PC-9 (cell line): ENCODE data around the gene TMEM94. TPM values are rescaled to one million over a fixed set of nuclear protein-coding genes. Genes with fewer than 3 reads are reported as not detected.
A peak's percentile ranks its signal among the peaks of the same experiment; 100 is the strongest.

Source experiments
- BruUV-seq: library from RNA; stranded (reverse); fragments of 400-500 nt; replicated peaks from 2 replicates; lab custom pipeline; 2021; lab: Mats Ljungman, UMichigan
- CTCF ChIA-PET: fragments of 300-600 bp; sonication (Branson Sonifier 250); formaldehyde crosslinking; loops from one replicate; lab custom pipeline; 2022; ENCODE audit warnings: antibody characterized with exemption; lab: Charles Lee
- POLR2A ChIA-PET: fragments of 300-600 bp; sonication (Branson Sonifier 250); formaldehyde crosslinking; loops from one replicate; lab custom pipeline; 2022; ENCODE audit warnings: antibody characterized with exemption; ENCODE audit not compliant: unreplicated experiment; lab: Charles Lee
- DNase-seq, 2 experiments: peaks; one replicate each; pipeline versions ENCODE4 v3.0.0 to v3.0.0-alpha.2; 2015 to 2022; ENCODE audit warnings: mixed read lengths in 1 of 2
- H2AFZ ChIP-seq: fragments of 200-600 bp; sonication (generic); 2 replicates; pipeline ENCODE4 v1.8.1; 2017; ENCODE audit warnings: antibody characterized with exemption
- H3F3A ChIP-seq: fragments of 200-600 bp; sonication (generic); 2 replicates; pipeline ENCODE4 v1.8.1; 2017; ENCODE audit warnings: antibody characterized with exemption, mild to moderate bottlenecking, low read depth; ENCODE audit not compliant: insufficient read depth
- H3K27ac ChIP-seq: fragments of 200-600 bp; sonication (generic); 2 replicates; pipeline ENCODE4 v1.6.1; 2016; ENCODE audit warnings: mixed run types
- H3K27me3 ChIP-seq: fragments of 200-600 bp; sonication (generic); 2 replicates; pipeline ENCODE4 v1.6.1; 2016; ENCODE audit warnings: low read depth, mixed run types; ENCODE audit not compliant: insufficient read depth
- H3K36me3 ChIP-seq: fragments of 200-600 bp; sonication (generic); 2 replicates; pipeline ENCODE4 v1.6.1; 2016; ENCODE audit warnings: low read depth, mixed run types
- H3K4me1 ChIP-seq: fragments of 200-600 bp; sonication (generic); replicated peaks from 2 replicates; pipeline ENCODE4 v1.6.1; 2016; ENCODE audit warnings: mixed run types; ENCODE audit not compliant: insufficient read depth
- H3K4me2 ChIP-seq: fragments of 200-600 bp; sonication (generic); 2 replicates; pipeline ENCODE4 v1.6.1; 2017; ENCODE audit warnings: mixed run types
- H3K4me3 ChIP-seq: fragments of 200-600 bp; sonication (generic); 2 replicates; pipeline ENCODE4 v1.6.1; 2016; ENCODE audit warnings: mixed run types
- H3K79me2 ChIP-seq: fragments of 200-600 bp; sonication (generic); 2 replicates; pipeline ENCODE4 v1.6.1; 2017; ENCODE audit warnings: low read depth, mixed run types
- H3K9me2 ChIP-seq: fragments of 200-600 bp; sonication (generic); 2 replicates; pipeline ENCODE4 v1.8.1; 2017; ENCODE audit warnings: mild to moderate bottlenecking; ENCODE audit not compliant: insufficient read depth
- H3K9me3 ChIP-seq: fragments of 200-600 bp; sonication (generic); 2 replicates; pipeline ENCODE4 v1.8.1; 2016; ENCODE audit warnings: low read depth; ENCODE audit not compliant: insufficient read depth
- H4K20me1 ChIP-seq: fragments of 200-600 bp; sonication (generic); 2 replicates; pipeline ENCODE4 v1.8.1; 2017; ENCODE audit not compliant: insufficient read depth
- EZH2 ChIP-seq: fragments of 200-600 bp; sonication (generic); IDR thresholded peaks from 2 replicates; pipeline ENCODE4 v1.8.0; 2017; ENCODE audit warnings: antibody characterized with exemption, low read depth
- intact Hi-C: fragments of 100-400 bp; cut with micrococcal nuclease; formaldehyde crosslinking; loops from one replicate; pipeline ENCODE4 v1.10.0; 2022; ENCODE audit not compliant: unreplicated experiment
- total RNA-seq: library from RNA; stranded (reverse); gene quantifications from 2 replicates; pipeline ENCODE4 v1.2.3, GENCODE V29; 2021
- TF ChIP-seq, protein P1 (sequence below): fragments of 200-600 bp; sonication (generic); conservative IDR thresholded peaks from 2 replicates; pipeline ENCODE4 v1.6.1; 2017; ENCODE audit warnings: mixed run types, antibody characterized with exemption, mild to moderate bottlenecking, moderate library complexity

Gene TMEM94
- total RNA-seq, 1 experiment from 2014 or later, result 78.9 TPM

DNA sequence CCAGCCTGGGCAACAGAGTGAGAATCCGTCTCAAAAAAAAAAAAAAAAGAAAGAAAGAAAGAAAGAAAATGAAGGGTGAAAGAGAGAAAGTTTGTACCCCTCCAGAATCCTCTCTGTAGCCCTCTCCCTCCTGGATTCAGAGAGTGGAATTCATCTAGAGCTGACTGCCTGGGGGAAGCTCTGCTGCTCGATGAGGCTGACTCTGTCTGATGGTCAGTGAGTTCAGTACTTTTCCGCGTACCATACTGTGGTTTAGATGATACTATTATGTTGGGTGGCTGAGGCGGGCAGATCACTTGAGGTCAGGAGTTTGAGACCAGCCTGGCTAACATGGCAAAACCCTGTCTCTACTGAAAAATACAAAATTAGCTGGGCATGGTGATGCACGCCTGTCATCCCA lies 14.8 kb downstream of the TMEM94 start:
- Histone ChIP-seq H4K20me1 (no peaks in the 10 kb centered on the region), H3K27me3 (no peaks in the 10 kb centered on the region), H3K36me3 (peaks cover 7% of the 10 kb centered on the region), H3K9me2 (no peaks in the 10 kb centered on the region), H3K4me3 (no peak overlapping the region), H3K4me1 (no peaks in the 10 kb centered on the region), H3K27ac (no peak overlapping the region), H3K79me2 (no peaks in the 10 kb centered on the region), H3K4me2 (no peak overlapping the region), H3K9me3 (no peaks in the 10 kb centered on the region), H2AFZ (no peak overlapping the region), H3F3A (no peaks in the 10 kb centered on the region)
- DNase-seq, result no peak
- intact Hi-C loops, result no loop called here
- no TSS peak for BruUV-seq
- TF ChIP-seq, protein P1, sequence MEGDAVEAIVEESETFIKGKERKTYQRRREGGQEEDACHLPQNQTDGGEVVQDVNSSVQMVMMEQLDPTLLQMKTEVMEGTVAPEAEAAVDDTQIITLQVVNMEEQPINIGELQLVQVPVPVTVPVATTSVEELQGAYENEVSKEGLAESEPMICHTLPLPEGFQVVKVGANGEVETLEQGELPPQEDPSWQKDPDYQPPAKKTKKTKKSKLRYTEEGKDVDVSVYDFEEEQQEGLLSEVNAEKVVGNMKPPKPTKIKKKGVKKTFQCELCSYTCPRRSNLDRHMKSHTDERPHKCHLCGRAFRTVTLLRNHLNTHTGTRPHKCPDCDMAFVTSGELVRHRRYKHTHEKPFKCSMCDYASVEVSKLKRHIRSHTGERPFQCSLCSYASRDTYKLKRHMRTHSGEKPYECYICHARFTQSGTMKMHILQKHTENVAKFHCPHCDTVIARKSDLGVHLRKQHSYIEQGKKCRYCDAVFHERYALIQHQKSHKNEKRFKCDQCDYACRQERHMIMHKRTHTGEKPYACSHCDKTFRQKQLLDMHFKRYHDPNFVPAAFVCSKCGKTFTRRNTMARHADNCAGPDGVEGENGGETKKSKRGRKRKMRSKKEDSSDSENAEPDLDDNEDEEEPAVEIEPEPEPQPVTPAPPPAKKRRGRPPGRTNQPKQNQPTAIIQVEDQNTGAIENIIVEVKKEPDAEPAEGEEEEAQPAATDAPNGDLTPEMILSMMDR, result no peak
- no peak for TF ChIP-seq EZH2
- ChIA-PET POLR2A (interaction anchor here (0.7 kb wide), 2 partner anchors 28 to 32 kb away, joined by 13 read pairs; no protein-coding TSS in a partner anchor), CTCF (interaction anchor here (0.7 kb wide), 1 partner anchor 17 kb away, joined by 6 read pairs; no protein-coding TSS in a partner anchor)

DNA sequence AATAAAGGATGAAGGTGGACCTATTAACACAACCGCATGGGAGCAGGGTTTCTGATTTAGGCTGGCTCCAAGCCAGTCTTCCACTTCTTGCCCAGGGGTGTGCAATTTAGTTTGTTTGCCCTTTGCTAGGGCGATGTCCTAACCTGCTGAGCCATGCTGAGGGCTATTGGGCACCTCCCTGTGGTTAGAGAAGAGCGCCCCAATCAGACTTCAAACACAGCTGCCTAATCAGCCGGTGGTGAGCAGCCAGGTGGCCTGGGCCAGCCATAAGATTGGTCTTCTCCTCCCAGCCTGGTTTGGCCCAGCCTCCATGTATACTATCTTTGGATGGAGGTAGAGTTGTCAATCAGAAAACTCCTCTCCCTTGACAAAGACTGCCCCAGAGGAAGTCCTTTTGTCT lies 15.7 kb downstream of the TMEM94 start:
- peak in 1 of 2 experiments; percentile 45 for DNase-seq
- peaks cover 7% of the 10 kb centered on the region for H3K36me3 ChIP-seq
- no peaks in the 10 kb centered on the region for H3K79me2 ChIP-seq

DNA sequence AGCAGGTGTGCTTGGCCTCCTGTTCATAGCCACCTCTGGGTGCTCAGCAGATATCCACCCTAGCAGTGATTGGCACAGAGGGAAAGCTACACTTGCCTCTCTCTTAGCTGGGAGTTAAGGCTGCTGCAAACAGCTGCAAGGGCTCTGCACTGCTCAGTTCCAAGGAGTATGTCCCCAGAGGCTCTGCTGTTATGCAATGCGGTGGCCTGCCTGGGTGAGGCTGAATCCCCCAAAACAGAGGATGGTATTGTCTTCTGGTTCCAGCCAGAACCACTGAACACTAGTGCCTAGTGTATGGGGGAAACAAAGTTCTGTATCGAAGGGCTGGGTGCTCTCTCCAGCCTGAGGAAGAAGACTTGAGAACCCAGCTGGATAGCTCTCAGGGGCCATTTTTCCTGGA lies 16.8 kb downstream of the TMEM94 start:
- Histone ChIP-seq H3K36me3 (peaks cover 7% of the 10 kb centered on the region), H3K9me3 (no peaks in the 10 kb centered on the region), H3K9me2 (no peaks in the 10 kb centered on the region), H3K4me2 (no peak overlapping the region), H3K4me1 (no peaks in the 10 kb centered on the region), H3K4me3 (no peak overlapping the region), H3K27ac (no peak overlapping the region), H3F3A (no peaks in the 10 kb centered on the region), H3K27me3 (no peaks in the 10 kb centered on the region), H4K20me1 (no peaks in the 10 kb centered on the region), H3K79me2 (no peaks in the 10 kb centered on the region), H2AFZ (no peak overlapping the region)
- BruUV-seq, result no TSS peak
- intact Hi-C loops, result no loop called here
- DNase-seq, result no peak
- CTCF ChIA-PET, result no interaction called here
- TF ChIP-seq, protein P1, result no peak
- no peak for TF ChIP-seq EZH2
- POLR2A ChIA-PET, result interaction anchor here (0.6 kb wide), 1 partner anchor 59 kb away, joined by 22 read pairs; no protein-coding TSS in a partner anchor

More for the DNA sequence above, 15.7 kb downstream of the TMEM94 start:
- no peaks in the 10 kb centered on the region for H3K27me3 ChIP-seq
- no peaks in the 10 kb centered on the region for H3F3A ChIP-seq
- ChIA-PET CTCF (interaction anchor here (0.7 kb wide), 1 partner anchor 18 kb away, joined by 6 read pairs; no protein-coding TSS in a partner anchor), POLR2A (no interaction called here)
- H4K20me1 ChIP-seq, result no peaks in the 10 kb centered on the region
- no peak for TF ChIP-seq EZH2
- TF ChIP-seq, protein P1, result no peak
- intact Hi-C loops, result no loop called here
- H3K9me3 ChIP-seq, result no peaks in the 10 kb centered on the region
- no TSS peak for BruUV-seq
- H3K9me2 ChIP-seq, result no peaks in the 10 kb centered on the region
- no peak overlapping the region for H2AFZ ChIP-seq
- no peaks in the 10 kb centered on the region for H3K4me1 ChIP-seq
- no peak overlapping the region for H3K27ac ChIP-seq
- H3K4me3 ChIP-seq, result no peak overlapping the region
- H3K4me2 ChIP-seq, result no peak overlapping the region
